ENCODE measurements around the gene DHFR. TPM values are rescaled to one million over a fixed set of nuclear protein-coding genes. Genes with fewer than 3 reads are reported as not detected.

DHFR gene
- total RNA-seq, 4 donors from 2014 or later, result 4.7 to 11.6 (median 8.5) TPM

DNA sequence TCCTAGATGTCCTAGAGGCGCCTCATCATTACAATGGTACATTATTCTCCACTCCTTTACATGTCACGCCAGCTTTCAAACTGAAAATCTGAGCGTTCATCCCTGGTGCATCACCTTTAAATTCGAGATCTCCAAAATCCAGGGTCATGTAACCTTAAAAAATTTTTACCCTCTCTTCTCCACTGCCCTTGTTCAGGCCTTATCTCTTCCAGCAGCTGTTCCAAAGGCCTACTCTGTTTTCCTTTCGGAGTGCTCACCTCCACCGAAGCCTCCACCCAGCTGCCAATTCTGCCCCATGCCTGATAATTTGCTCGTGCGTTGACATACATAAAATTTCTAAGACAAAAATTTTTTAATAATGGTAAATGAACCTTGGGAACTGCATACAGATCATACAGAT lies 1.3 kb downstream of the DHFR start:
- no peak for DNase-seq (ENCODE audit: extremely low spot score)
- Histone ChIP-seq H3K4me3 (peak overlapping the region in 3 of 4 donors; percentile 76 to 94 (median 92)), H3K27me3 (no peaks in the 10 kb centered on the region), H3K4me1 (peaks cover 12 to 21% (median 19%) of the 10 kb centered on the region in 4 donors), H3K36me3 (peaks cover 0 to 28% (median 16%) of the 10 kb centered on the region in 4 donors), H3K9me3 (no peaks in the 10 kb centered on the region), H3K27ac (replicated peaks in 1 of 4) (no peak overlapping the region)
- 46% methylated on average over 8 of the region's 8 CpGs for WGBS
- intact Hi-C loops (cut with DNase I), result loop anchor here (5.0 kb wide), 1 partner anchor 246 kb away; the partner anchor contains the start of gene ZFYVE16
- TF ChIP-seq, protein P1, sequence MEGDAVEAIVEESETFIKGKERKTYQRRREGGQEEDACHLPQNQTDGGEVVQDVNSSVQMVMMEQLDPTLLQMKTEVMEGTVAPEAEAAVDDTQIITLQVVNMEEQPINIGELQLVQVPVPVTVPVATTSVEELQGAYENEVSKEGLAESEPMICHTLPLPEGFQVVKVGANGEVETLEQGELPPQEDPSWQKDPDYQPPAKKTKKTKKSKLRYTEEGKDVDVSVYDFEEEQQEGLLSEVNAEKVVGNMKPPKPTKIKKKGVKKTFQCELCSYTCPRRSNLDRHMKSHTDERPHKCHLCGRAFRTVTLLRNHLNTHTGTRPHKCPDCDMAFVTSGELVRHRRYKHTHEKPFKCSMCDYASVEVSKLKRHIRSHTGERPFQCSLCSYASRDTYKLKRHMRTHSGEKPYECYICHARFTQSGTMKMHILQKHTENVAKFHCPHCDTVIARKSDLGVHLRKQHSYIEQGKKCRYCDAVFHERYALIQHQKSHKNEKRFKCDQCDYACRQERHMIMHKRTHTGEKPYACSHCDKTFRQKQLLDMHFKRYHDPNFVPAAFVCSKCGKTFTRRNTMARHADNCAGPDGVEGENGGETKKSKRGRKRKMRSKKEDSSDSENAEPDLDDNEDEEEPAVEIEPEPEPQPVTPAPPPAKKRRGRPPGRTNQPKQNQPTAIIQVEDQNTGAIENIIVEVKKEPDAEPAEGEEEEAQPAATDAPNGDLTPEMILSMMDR (IDR thresholded peaks at IDR 0.05), result no peak
- TF ChIP-seq POLR2A (IDR thresholded peaks at IDR 0.05; ENCODE audit: low read depth) (no peak), POLR2AphosphoS5 (IDR thresholded peaks at IDR 0.05) (no peak), EP300 (IDR thresholded peaks at IDR 0.05) (no peak)

DNA sequence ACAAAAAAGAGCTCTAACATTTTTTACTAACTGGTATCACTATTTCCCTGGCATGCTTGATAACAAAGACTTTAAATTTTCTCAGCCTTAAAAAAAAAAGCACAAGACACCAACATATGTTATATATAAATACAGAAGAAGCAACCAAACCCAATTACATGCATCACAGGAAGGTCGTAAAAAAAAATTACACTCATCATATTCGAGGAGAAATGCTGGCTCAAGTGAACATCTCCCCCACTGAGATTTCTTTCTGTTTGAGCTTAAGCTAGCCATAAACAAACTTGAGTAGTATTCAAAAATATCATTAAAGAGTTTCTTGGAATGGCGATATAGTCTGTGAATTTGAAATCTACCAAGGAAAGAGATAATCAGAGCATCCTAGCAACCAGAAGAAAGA lies 7.9 kb downstream of the DHFR start:
- DNase-seq (ENCODE audit: extremely low spot score), result no peak
- Histone ChIP-seq H3K27me3 (no peaks in the 10 kb centered on the region), H3K27ac (replicated peaks in 1 of 4) (no peak overlapping the region), H3K4me3 (no peak overlapping the region), H3K9me3 (no peaks in the 10 kb centered on the region), H3K4me1 (no peaks in the 10 kb centered on the region), H3K36me3 (peaks cover 0 to 63% (median 7%) of the 10 kb centered on the region in 4 donors)
- TF ChIP-seq, protein P1 (IDR thresholded peaks at IDR 0.05), result no peak
- TF ChIP-seq POLR2AphosphoS5 (IDR thresholded peaks at IDR 0.05), result no peak
- TF ChIP-seq EP300 (IDR thresholded peaks at IDR 0.05), result no peak
- TF ChIP-seq POLR2A (IDR thresholded peaks at IDR 0.05; ENCODE audit: low read depth), result no peak
- intact Hi-C loops (cut with DNase I), result no loop called here
- WGBS, result 88% methylated on average over 3 of the region's 3 CpGs

DNA sequence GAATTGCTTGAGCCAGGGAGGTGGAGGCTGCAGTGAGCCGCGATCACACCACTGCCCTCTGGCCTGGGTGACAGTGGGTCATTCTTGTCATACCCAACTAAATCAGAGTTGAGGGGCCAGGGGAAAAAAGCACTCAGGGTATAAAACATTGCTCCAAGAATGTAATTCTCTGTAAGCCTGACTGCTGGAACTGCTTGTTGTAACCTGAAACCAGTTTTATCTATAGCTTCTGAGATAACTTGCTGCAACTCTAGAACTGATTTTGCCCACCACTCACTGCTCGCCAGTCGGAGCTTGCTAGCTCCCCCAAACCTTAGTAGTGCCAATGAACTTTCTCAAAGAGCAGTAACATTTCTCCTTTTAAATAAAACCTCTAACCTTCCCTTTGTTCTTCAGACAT lies 9.9 kb downstream of the DHFR start:
- 88% methylated on average over 4 of the region's 4 CpGs for WGBS
- H3K27me3 ChIP-seq, result no peaks in the 10 kb centered on the region
- H3K27ac ChIP-seq (replicated peaks in 1 of 4), result no peak overlapping the region
- intact Hi-C loops (cut with DNase I), result no loop called here
- peaks cover 4 to 84% (median 20%) of the 10 kb centered on the region in 4 donors for H3K36me3 ChIP-seq
- no peaks in the 10 kb centered on the region for H3K4me1 ChIP-seq
- TF ChIP-seq POLR2AphosphoS5 (IDR thresholded peaks at IDR 0.05) (no peak), EP300 (IDR thresholded peaks at IDR 0.05) (no peak), POLR2A (IDR thresholded peaks at IDR 0.05; ENCODE audit: low read depth) (no peak)
- TF ChIP-seq, protein P1 (IDR thresholded peaks at IDR 0.05), result no peak
- no peaks in the 10 kb centered on the region for H3K9me3 ChIP-seq
- no peak overlapping the region for H3K4me3 ChIP-seq
- DNase-seq (ENCODE audit: extremely low spot score), result no peak

DNA sequence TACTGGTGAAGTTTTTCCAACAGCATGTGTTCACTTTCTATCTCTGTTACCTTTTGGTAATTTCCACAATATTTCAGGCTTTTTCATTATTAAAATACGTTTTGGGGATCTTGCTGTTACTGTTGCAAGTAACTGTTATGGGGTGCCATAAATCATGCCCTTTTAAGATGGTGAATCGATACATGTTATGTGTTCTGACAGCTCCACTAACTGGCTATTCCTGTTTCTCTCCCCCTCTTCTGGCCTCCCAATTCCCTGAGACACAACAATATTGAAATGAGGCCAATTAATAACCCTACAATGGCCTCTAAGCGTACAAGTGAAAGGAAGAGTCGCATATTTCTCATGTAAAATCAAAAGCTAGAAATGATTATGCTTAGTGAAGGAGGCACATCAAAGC lies 13.4 kb downstream of the DHFR start:
- Histone ChIP-seq H3K9me3 (no peaks in the 10 kb centered on the region), H3K36me3 (peaks cover 4 to 79% (median 29%) of the 10 kb centered on the region in 4 donors), H3K4me3 (no peak overlapping the region), H3K27ac (replicated peaks in 1 of 4) (no peak overlapping the region), H3K27me3 (no peaks in the 10 kb centered on the region), H3K4me1 (no peaks in the 10 kb centered on the region)
- WGBS, result 92% methylated on average over 4 of the region's 4 CpGs
- TF ChIP-seq POLR2AphosphoS5 (IDR thresholded peaks at IDR 0.05) (no peak), EP300 (IDR thresholded peaks at IDR 0.05) (no peak), POLR2A (IDR thresholded peaks at IDR 0.05; ENCODE audit: low read depth) (no peak)
- TF ChIP-seq, protein P1 (IDR thresholded peaks at IDR 0.05), result no peak
- intact Hi-C loops (cut with DNase I), result no loop called here
- DNase-seq (ENCODE audit: extremely low spot score), result no peak

DNA sequence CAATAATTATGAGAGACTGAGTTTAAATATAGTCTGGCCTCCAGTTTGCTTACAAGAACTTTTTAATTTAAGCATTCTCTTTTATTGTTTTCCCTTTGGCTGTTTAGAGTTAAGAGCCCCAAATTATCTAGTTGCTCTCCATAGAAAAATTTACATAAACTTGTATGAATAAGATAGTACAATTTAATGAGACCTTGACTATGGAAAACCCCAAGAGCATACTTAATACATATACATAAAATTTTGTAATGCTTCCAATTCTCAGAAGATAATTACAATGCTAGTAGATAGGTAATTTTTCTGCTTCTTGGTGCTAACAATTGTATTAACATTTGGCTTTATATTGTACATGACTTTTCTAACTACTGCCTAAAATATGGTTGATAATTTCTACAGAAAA lies 20.6 kb downstream of the DHFR start:
- H3K27me3 ChIP-seq, result no peaks in the 10 kb centered on the region
- H3K4me1 ChIP-seq, result no peaks in the 10 kb centered on the region
- H3K4me3 ChIP-seq, result no peak overlapping the region
- TF ChIP-seq, protein P1 (IDR thresholded peaks at IDR 0.05), result no peak
- TF ChIP-seq POLR2AphosphoS5 (IDR thresholded peaks at IDR 0.05), result no peak
- TF ChIP-seq POLR2A (IDR thresholded peaks at IDR 0.05; ENCODE audit: low read depth), result no peak
- TF ChIP-seq EP300 (IDR thresholded peaks at IDR 0.05), result no peak
- H3K27ac ChIP-seq (replicated peaks in 1 of 4), result no peak overlapping the region
- peaks cover 9 to 56% (median 21%) of the 10 kb centered on the region in 4 donors for H3K36me3 ChIP-seq
- no peak for DNase-seq (ENCODE audit: extremely low spot score)
- no peaks in the 10 kb centered on the region for H3K9me3 ChIP-seq
- intact Hi-C loops (cut with DNase I), result no loop called here
